Effector CD4-positive, alpha-beta T cell (primary cell): ENCODE data around the gene GNG3.
A peak's percentile ranks its signal among the peaks of the same experiment; 100 is the strongest.
"Not testable (repeated sequence)": the region's sequence is repeated elsewhere in the genome, so short reads cannot be mapped to it uniquely, and the experiment has no call there.

Source experiments
- DNase-seq: peaks from one replicate; pipeline ENCODE4 v3.0.0-alpha.2; 2020

GNG3 gene

GRCh38 chr11:62721994-62722393 lies 14.5 kb downstream of the GNG3 start:
- DNase-seq: no peak

- no peak for DNase-seq
Measured at GRCh38 chr11:62724171-62724570, 16.7 kb downstream of the GNG3 start.

- no peak for DNase-seq
Measured at GRCh38 chr11:62725646-62726045, 18.2 kb downstream of the GNG3 start.

GRCh38 chr11:62726156-62726914 lies 18.9 kb downstream of the GNG3 start:
- DNase-seq: peak; percentile 8

- DNase-seq: no peak
Measured at GRCh38 chr11:62726915-62727164, 19.4 kb downstream of the GNG3 start.

- peak; percentile 97 for DNase-seq
Measured at GRCh38 chr11:62727165-62727871, 19.8 kb downstream of the GNG3 start, which contains the start of gene HNRNPUL2. HNRNPUL2 (minus strand) TSS chr11:62727457; CDS start chr11:62727156, 301 bp downstream.

GRCh38 chr11:62727872-62728170 lies 20.3 kb downstream of the GNG3 start:
- peak; percentile 83 for DNase-seq

- DNase-seq: peak; percentile 80
Measured at GRCh38 chr11:62728171-62728988, 20.9 kb downstream of the GNG3 start, which contains the start of gene TTC9C. TTC9C (plus strand) TSS chr11:62728486; CDS start chr11:62728849, 363 bp downstream.

GRCh38 chr11:62730076-62730475 lies 22.6 kb downstream of the GNG3 start:
- DNase-seq: not testable (repeated sequence)

GRCh38 chr11:62732830-62733229 lies 25.4 kb downstream of the GNG3 start:
- DNase-seq: no peak

GRCh38 chr11:62737196-62737595 lies 29.7 kb downstream of the GNG3 start:
- no peak for DNase-seq

- DNase-seq: no peak
Measured at GRCh38 chr11:62747475-62748160, 40.1 kb downstream of the GNG3 start.

- DNase-seq: not testable (repeated sequence)
Measured at GRCh38 chr11:62749931-62750330, 42.5 kb downstream of the GNG3 start.

- DNase-seq: no peak
Measured at GRCh38 chr11:62752177-62752785, 44.8 kb downstream of the GNG3 start.

GRCh38 chr11:62752994-62753735 lies 45.7 kb downstream of the GNG3 start:
- no peak for DNase-seq

- DNase-seq: peak; percentile 93
Measured at GRCh38 chr11:62753736-62754603, 46.5 kb downstream of the GNG3 start, which contains the start of gene ZBTB3. ZBTB3 (minus strand) TSS chr11:62754160; CDS start chr11:62753664, 496 bp downstream.

GRCh38 chr11:62755086-62755615 lies 47.7 kb downstream of the GNG3 start:
- no peak for DNase-seq

GRCh38 chr11:62757846-62758788 lies 50.6 kb downstream of the GNG3 start:
- no peak for DNase-seq
